Thymus (tissue), 11 donors: ENCODE results near the gene DLG5. TPM values are rescaled to one million over a fixed set of nuclear protein-coding genes. Genes with fewer than 3 reads are reported as not detected.

Source experiments
- DNase-seq, 9 donors: peaks; one replicate each; pipeline ENCODE4 v3.0.0-alpha.2; 2013; ENCODE audit warnings: low spot score in 9 of 9, low read depth in 6 of 9, missing footprints in 1 of 9
- H3K27ac ChIP-seq, 2 donors: one replicate each; pipeline ENCODE4 v1.5.1; 2013; ENCODE audit warnings: control low read depth in 1 of 2, low read depth in 1 of 2, low read length in 1 of 2, mild to moderate bottlenecking in 1 of 2, moderate library complexity in 1 of 2
- H3K27me3 ChIP-seq, 2 donors: one replicate each; pipeline ENCODE4 v1.5.1; 2013; ENCODE audit warnings: low read length in 1 of 2; ENCODE audit not compliant: control insufficient read depth in 2 of 2, insufficient read depth in 1 of 2
- H3K36me3 ChIP-seq, 2 donors: one replicate each; pipeline ENCODE4 v1.5.1; 2013; ENCODE audit warnings: low read length in 1 of 2, mild to moderate bottlenecking in 1 of 2, moderate library complexity in 1 of 2; ENCODE audit not compliant: control insufficient read depth in 2 of 2, insufficient read depth in 2 of 2
- H3K4me1 ChIP-seq, 2 donors: one replicate each; pipeline ENCODE4 v1.5.1; 2013; ENCODE audit warnings: low read length in 2 of 2; ENCODE audit not compliant: control insufficient read depth in 2 of 2, insufficient read depth in 2 of 2
- H3K4me3 ChIP-seq, 2 donors: one replicate each; pipeline ENCODE4 v1.5.1; 2013; ENCODE audit warnings: low read length in 2 of 2, control low read depth in 1 of 2, mild to moderate bottlenecking in 1 of 2
- H3K9me3 ChIP-seq, 2 donors: one replicate each; pipeline ENCODE4 v1.5.1; 2013; ENCODE audit warnings: low read length in 1 of 2, mild to moderate bottlenecking in 1 of 2; ENCODE audit not compliant: control insufficient read depth in 2 of 2, insufficient read depth in 1 of 2
- WGBS: extraction: QIAGEN DNeasy Blood & Tissue Kit; methylation state at CpG from one replicate; pipeline ENCODE4 v1.1.7; 2013; 5-methylcytosine and 5-hydroxymethylcytosine counted together
- polyA plus RNA-seq: library from polyadenylated mRNA; stranded (reverse); fragments of 200-250 nt; gene quantifications from one replicate; pipeline ENCODE4 v1.2.3, GENCODE V29; 2013
- total RNA-seq: library from RNA; stranded (reverse); fragments of 120-200 nt; gene quantifications from one replicate; pipeline ENCODE4 v1.2.4, GENCODE V29; 2013
- donor health status: healthy.

Gene DLG5
- total and polyA plus RNA-seq, 2 donors = 6.6 to 25.8 TPM

- H3K27me3 ChIP-seq = peaks cover 0 to 6% of the 10 kb centered on the region in 2 donors
- WGBS = 98% methylated on average over 4 of the region's 4 CpGs
- H3K4me1 ChIP-seq = peaks cover 0 to 15% of the 10 kb centered on the region in 2 donors
- H3K4me3 ChIP-seq = no peak overlapping the region
- H3K36me3 ChIP-seq = no peaks in the 10 kb centered on the region
- no peaks in the 10 kb centered on the region for H3K9me3 ChIP-seq
- H3K27ac ChIP-seq = no peak overlapping the region
- DNase-seq = no peak
Observed at GRCh38 chr10:77879065-77879464, 47.5 kb downstream of the DLG5 start.

- DNase-seq = peak in 2 of 9 donors; percentile 22 to 40
- no peaks in the 10 kb centered on the region for H3K9me3 ChIP-seq
- no peak overlapping the region for H3K4me3 ChIP-seq
- no peaks in the 10 kb centered on the region for H3K36me3 ChIP-seq
- H3K4me1 ChIP-seq = peaks cover 0 to 24% of the 10 kb centered on the region in 2 donors
- peaks cover 0 to 6% of the 10 kb centered on the region in 2 donors for H3K27me3 ChIP-seq
- 32% methylated on average over 16 of the region's 16 CpGs for WGBS
- peak overlapping the region in 1 of 2 donors; percentile 15 for H3K27ac ChIP-seq
Observed at GRCh38 chr10:77877441-77878344, 48.9 kb downstream of the DLG5 start.

- H3K27me3 ChIP-seq = peaks cover 0 to 6% of the 10 kb centered on the region in 2 donors
- no peak overlapping the region for H3K27ac ChIP-seq
- H3K4me1 ChIP-seq = peaks cover 0 to 24% of the 10 kb centered on the region in 2 donors
- H3K9me3 ChIP-seq = no peaks in the 10 kb centered on the region
- DNase-seq = no peak
- H3K4me3 ChIP-seq = no peak overlapping the region
- H3K36me3 ChIP-seq = no peaks in the 10 kb centered on the region
- WGBS = 95% methylated on average over 5 of the region's 5 CpGs
Observed at GRCh38 chr10:77875730-77876129, 50.8 kb downstream of the DLG5 start.

GRCh38 chr10:77874872-77875271, 51.7 kb downstream of the DLG5 start:
- peaks cover 0 to 6% of the 10 kb centered on the region in 2 donors for H3K27me3 ChIP-seq
- WGBS = over 99% methylated on average over 3 of the region's 3 CpGs
- H3K4me1 ChIP-seq = peaks cover 0 to 24% of the 10 kb centered on the region in 2 donors
- no peak for DNase-seq
- H3K36me3 ChIP-seq = no peaks in the 10 kb centered on the region
- no peaks in the 10 kb centered on the region for H3K9me3 ChIP-seq
- no peak overlapping the region for H3K4me3 ChIP-seq
- no peak overlapping the region for H3K27ac ChIP-seq

- WGBS = 43% methylated on average over 15 of the region's 15 CpGs
- Histone ChIP-seq H3K9me3 (no peaks in the 10 kb centered on the region), H3K36me3 (no peaks in the 10 kb centered on the region), H3K4me1 (peaks cover 0 to 24% of the 10 kb centered on the region in 2 donors), H3K27me3 (peaks cover 0 to 6% of the 10 kb centered on the region in 2 donors), H3K27ac (no peak overlapping the region), H3K4me3 (no peak overlapping the region)
- peak in 4 of 9 donors; percentile 15 to 59 (median 36) for DNase-seq
Observed at GRCh38 chr10:77873536-77874380, 52.8 kb downstream of the DLG5 start.

- H3K9me3 ChIP-seq = no peaks in the 10 kb centered on the region
- DNase-seq = no peak
- 97% methylated on average over 7 of the region's 7 CpGs for WGBS
Observed at GRCh38 chr10:77872947-77873535, 53.5 kb downstream of the DLG5 start.

GRCh38 chr10:77872151-77872946, 54.2 kb downstream of the DLG5 start:
- peaks cover 0 to under 1% of the 10 kb centered on the region in 2 donors for H3K27me3 ChIP-seq
- peaks cover 0 to 15% of the 10 kb centered on the region in 2 donors for H3K4me1 ChIP-seq
- no peak overlapping the region for H3K4me3 ChIP-seq
- no peaks in the 10 kb centered on the region for H3K9me3 ChIP-seq
- DNase-seq = no peak
- H3K36me3 ChIP-seq = no peaks in the 10 kb centered on the region
- WGBS = 95% methylated on average over 18 of the region's 18 CpGs
- no peak overlapping the region for H3K27ac ChIP-seq

More at GRCh38 chr10:77872947-77873535, 53.5 kb downstream of the DLG5 start:
- H3K4me3 ChIP-seq = no peak overlapping the region
- no peak overlapping the region for H3K27ac ChIP-seq
- H3K36me3 ChIP-seq = no peaks in the 10 kb centered on the region
- H3K27me3 ChIP-seq = peaks cover 0 to 6% of the 10 kb centered on the region in 2 donors
- peaks cover 0 to 22% of the 10 kb centered on the region in 2 donors for H3K4me1 ChIP-seq

GRCh38 chr10:77869626-77870420, 56.7 kb downstream of the DLG5 start:
- H3K27ac ChIP-seq = no peak overlapping the region
- WGBS = 96% methylated on average over 4 of the region's 4 CpGs
- no peaks in the 10 kb centered on the region for H3K9me3 ChIP-seq
- H3K36me3 ChIP-seq = no peaks in the 10 kb centered on the region
- peaks cover 4 to 26% of the 10 kb centered on the region in 2 donors for H3K4me1 ChIP-seq
- no peaks in the 10 kb centered on the region for H3K27me3 ChIP-seq
- no peak for DNase-seq
- no peak overlapping the region for H3K4me3 ChIP-seq
